Measurements from ENCODE around the gene TRIM5. TPM values are rescaled to one million over a fixed set of nuclear protein-coding genes. Genes with fewer than 3 reads are reported as not detected.
A peak's percentile ranks its signal among the peaks of the same experiment; 100 is the strongest.
"Not testable (repeated sequence)": the region's sequence is repeated elsewhere in the genome, so short reads cannot be mapped to it uniquely, and the experiment has no call there.

Gene TRIM5
- total and polyA plus RNA-seq, 9 donors, result 11.8 to 35.8 (median 24.5) TPM

GRCh38 chr11:5684036-5684645 is 733 bp downstream of the TRIM5 start:
- Histone ChIP-seq H3K27me3 (no peaks in the 10 kb centered on the region), H3K27ac (peak overlapping the region; percentile 87), H3K4me1 (ENCODE audit: insufficient read depth) (peaks cover 5% of the 10 kb centered on the region), H3K36me3 (peaks cover 3% of the 10 kb centered on the region), H3K4me3 (peak overlapping the region; percentile 49), H3K9me3 (no peaks in the 10 kb centered on the region)
- WGBS, 3 donors, result 23 to 39% (median 26%) methylated on average over 6 to 8 of the region's 8 CpGs
- intact Hi-C loops (cut with DNase I), result loop anchor here in 1 of 4 donors (10.0 kb wide), 1 partner anchor 89 kb away; the partner anchor contains the start of gene TRIM6
- TF ChIP-seq CTCF (IDR thresholded peaks at IDR 0.05) (no peak), POLR2A (IDR thresholded peaks at IDR 0.05) (no peak), EP300 (IDR thresholded peaks at IDR 0.05) (no peak)
- DNase-seq, result no peak

- Histone ChIP-seq H3K27ac (peak overlapping the region; percentile 87), H3K4me3 (peak overlapping the region; percentile 49)
- H3K9me3 ChIP-seq; H3K36me3 ChIP-seq; H3K27me3 ChIP-seq; H3K4me1 ChIP-seq (ENCODE audit: insufficient read depth); DNase-seq: not testable (repeated sequence)
- intact Hi-C loops (cut with DNase I), result loop anchor here in 1 of 4 donors (10.0 kb wide), 1 partner anchor 89 kb away; the partner anchor contains the start of gene TRIM6
- 44 to 55% (median 51%) methylated on average over 6 to 7 of the region's 7 CpGs for WGBS, 3 donors
These were observed 1.3 kb downstream of the TRIM5 start for GRCh38 chr11:5683620-5684019.

DNA sequence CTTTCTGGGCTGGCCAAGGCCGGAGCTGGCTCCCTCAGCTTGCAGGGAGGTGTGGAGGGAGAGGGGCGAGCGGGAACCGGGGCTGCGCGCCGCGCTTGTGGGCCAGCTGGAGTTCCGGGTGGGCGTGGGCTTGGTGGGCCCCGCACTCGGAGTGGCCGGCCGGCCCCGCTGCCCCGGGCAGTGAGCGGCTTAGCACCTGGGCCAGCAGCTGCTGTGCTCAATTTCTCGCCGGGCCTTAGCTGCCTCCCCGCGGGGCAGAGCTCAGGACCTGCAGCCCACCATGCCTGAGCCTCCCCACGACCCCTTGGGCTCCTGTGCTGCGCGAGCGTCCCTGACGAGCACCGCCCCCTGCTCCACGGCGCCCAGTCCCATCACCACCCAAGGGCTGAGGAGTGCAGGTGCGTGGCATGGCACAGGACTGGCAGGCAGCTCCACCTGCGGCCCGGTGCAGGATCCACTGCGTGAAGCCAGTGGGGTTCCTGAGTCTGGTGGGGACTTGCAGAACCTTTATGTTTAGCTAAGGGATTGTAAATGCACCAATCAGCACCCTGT is 1.9 kb downstream of the TRIM5 start:
- intact Hi-C loops (cut with DNase I), result loop anchor here in 1 of 4 donors (10.0 kb wide), 1 partner anchor 88 kb away; the partner anchor contains the start of gene TRIM6
- H3K4me1 ChIP-seq (ENCODE audit: insufficient read depth); H3K9me3 ChIP-seq; H3K27me3 ChIP-seq; H3K4me3 ChIP-seq; H3K27ac ChIP-seq; DNase-seq; H3K36me3 ChIP-seq: not testable (repeated sequence)
- WGBS, 3 donors, result 82 to 90% (median 90%) methylated on average over 23 to 31 of the region's 33 CpGs

DNA sequence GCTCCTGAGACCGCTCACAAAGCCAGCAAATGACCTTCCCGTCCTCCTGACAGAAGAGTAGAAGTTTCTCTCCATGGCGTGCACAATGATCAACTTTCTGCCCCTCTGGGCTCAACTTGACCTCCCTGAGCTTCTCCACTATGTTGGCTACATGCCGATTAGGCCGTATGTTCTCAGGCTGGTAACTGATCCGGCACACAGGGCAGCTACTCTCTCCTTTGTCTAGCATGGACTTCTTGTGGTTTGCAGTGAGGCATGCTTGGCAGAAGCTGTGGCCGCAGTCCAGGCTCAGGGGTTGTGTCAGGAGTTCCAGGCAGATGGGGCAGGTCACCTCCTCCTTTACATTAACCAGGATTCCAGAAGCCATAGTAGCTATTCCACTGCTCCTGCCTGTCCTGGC is 5.1 kb downstream of the TRIM5 start:
- DNase-seq, result no peak
- WGBS, 3 donors, result 95 to 98% (median 96%) methylated on average over 7 of the region's 7 CpGs

DNA sequence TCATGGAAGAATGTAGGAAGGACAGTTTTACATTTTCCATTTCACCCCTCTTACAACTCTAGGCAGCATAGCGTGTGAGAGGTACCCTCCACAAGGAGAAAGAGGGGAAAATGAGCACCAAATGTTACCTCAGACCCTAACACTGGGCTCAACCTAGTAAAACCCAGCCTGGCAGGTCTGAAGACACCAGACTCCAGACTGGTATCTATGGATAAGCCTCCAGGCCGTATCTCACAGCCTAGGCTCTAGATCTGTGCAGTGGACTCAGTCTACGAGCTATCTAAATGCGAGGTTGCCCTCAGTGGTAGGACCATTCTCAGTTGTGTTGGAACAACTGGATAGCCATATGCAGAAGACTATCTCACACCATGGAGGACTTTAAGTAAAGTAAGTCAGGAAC is 10.5 kb downstream of the TRIM5 start:
- no peak for DNase-seq
- Histone ChIP-seq H3K9me3 (no peaks in the 10 kb centered on the region), H3K27ac (no peak overlapping the region), H3K4me3 (no peak overlapping the region), H3K4me1 (ENCODE audit: insufficient read depth) (no peaks in the 10 kb centered on the region), H3K36me3 (no peaks in the 10 kb centered on the region), H3K27me3 (no peaks in the 10 kb centered on the region)
- 96 to 98% (median 96%) methylated on average over 4 of the region's 4 CpGs for WGBS, 3 donors
- no peak for TF ChIP-seq CTCF (IDR thresholded peaks at IDR 0.05)
- intact Hi-C loops (cut with DNase I), result no loop called here

More for the DNA sequence above, 5.1 kb downstream of the TRIM5 start:
- Histone ChIP-seq H3K9me3 (no peaks in the 10 kb centered on the region), H3K4me3 (no peak overlapping the region), H3K27ac (no peak overlapping the region), H3K4me1 (ENCODE audit: insufficient read depth) (peaks cover 2% of the 10 kb centered on the region), H3K27me3 (no peaks in the 10 kb centered on the region), H3K36me3 (peaks cover 3% of the 10 kb centered on the region)
- intact Hi-C loops (cut with DNase I), result loop anchor here in 1 of 4 donors (10.0 kb wide), 1 partner anchor 85 kb away; the partner anchor contains the start of gene TRIM6
- no peak for TF ChIP-seq CTCF (IDR thresholded peaks at IDR 0.05)
- no peak for TF ChIP-seq POLR2A (IDR thresholded peaks at IDR 0.05)
- TF ChIP-seq EP300 (IDR thresholded peaks at IDR 0.05), result no peak
